Osteoblast (primary cell): Measurements from ENCODE around the gene DEFB129. TPM values are rescaled to one million over a fixed set of nuclear protein-coding genes. Genes with fewer than 3 reads are reported as not detected.

Source experiments
- DNase-seq: peaks from one replicate; pipeline ENCODE4 v3.0.0; 2011; ENCODE audit warnings: low spot score, mixed read lengths; ENCODE audit not compliant: insufficient read length; ENCODE audit errors: missing footprints
- H2AFZ ChIP-seq: 2 replicates; pipeline ENCODE4 v1.6.0; 2011; ENCODE audit warnings: mild to moderate bottlenecking, low read length
- H3K27ac ChIP-seq: 2 replicates; pipeline ENCODE4 v1.5.1; 2011; ENCODE audit warnings: mild to moderate bottlenecking, low read depth, low read length, moderate library complexity
- H3K27me3 ChIP-seq: 2 replicates; pipeline ENCODE4 v1.6.0; 2012; ENCODE audit warnings: mild to moderate bottlenecking, control low read depth, inconsistent platforms, low read length, moderate library complexity; ENCODE audit not compliant: insufficient read depth
- H3K36me3 ChIP-seq: 2 replicates; pipeline ENCODE4 v1.5.1; 2011; ENCODE audit warnings: mild to moderate bottlenecking, low read length, control low read depth, moderate library complexity; ENCODE audit not compliant: insufficient read depth
- H3K4me1 ChIP-seq: 2 replicates; pipeline ENCODE4 v1.5.1; 2011; ENCODE audit warnings: mild to moderate bottlenecking, low read length, control low read depth, moderate library complexity; ENCODE audit not compliant: insufficient read depth
- H3K4me2 ChIP-seq: 2 replicates; pipeline ENCODE4 v1.6.0; 2011; ENCODE audit warnings: mild to moderate bottlenecking, low read length; ENCODE audit not compliant: insufficient read depth
- H3K4me3 ChIP-seq: fragments of 200-600 bp; sonication (generic); 3 replicates; pipeline ENCODE4 v1.5.1; 2012; ENCODE audit warnings: mild to moderate bottlenecking, low read length, inconsistent platforms; ENCODE audit not compliant: insufficient read depth
- H3K79me2 ChIP-seq: 2 replicates; pipeline ENCODE4 v1.6.0; 2012; ENCODE audit warnings: mild to moderate bottlenecking, low read length, control low read depth, inconsistent platforms; ENCODE audit not compliant: insufficient read depth
- H3K9me3 ChIP-seq: 2 replicates; pipeline ENCODE4 v1.5.1; 2011; ENCODE audit warnings: low read depth, low read length, control low read depth
- H4K20me1 ChIP-seq: 2 replicates; pipeline ENCODE4 v1.6.0; 2012; ENCODE audit warnings: mild to moderate bottlenecking, low read length, control low read depth; ENCODE audit not compliant: insufficient read depth
- CTCF ChIP-seq: IDR thresholded peaks from 2 replicates; pipeline ENCODE4 v1.5.1; 2011; ENCODE audit warnings: mild to moderate bottlenecking, low read depth, low read length, moderate library complexity; ENCODE audit errors: extremely low read depth
- total RNA-seq: library from RNA; depleted of rRNA; stranded (reverse); fragments of >200 nt; gene quantifications from 2 replicates; pipeline ENCODE4 v1.2.3, GENCODE V29; 2012

Gene DEFB129
- total RNA-seq, 1 donor, result not detected

GRCh38 chr20:235891-236290 is 8.8 kb downstream of the DEFB129 start:
- peaks cover 3% of the 10 kb centered on the region for H3K27me3 ChIP-seq
- no peaks in the 10 kb centered on the region for H3K9me3 ChIP-seq
- peak; percentile 14 for TF ChIP-seq CTCF
- no peaks in the 10 kb centered on the region for H3K79me2 ChIP-seq
- H2AFZ ChIP-seq, result no peak overlapping the region
- H3K27ac ChIP-seq, result no peak overlapping the region
- H3K4me3 ChIP-seq, result no peak overlapping the region
- no peaks in the 10 kb centered on the region for H3K4me1 ChIP-seq
- H3K36me3 ChIP-seq, result no peaks in the 10 kb centered on the region
- H3K4me2 ChIP-seq, result no peak overlapping the region
- no peaks in the 10 kb centered on the region for H4K20me1 ChIP-seq
- peak; percentile 29 for DNase-seq

GRCh38 chr20:237489-237888 is 10.4 kb downstream of the DEFB129 start:
- DNase-seq, result no peak
- Histone ChIP-seq H3K36me3 (no peaks in the 10 kb centered on the region), H3K9me3 (no peaks in the 10 kb centered on the region), H2AFZ (no peak overlapping the region), H3K79me2 (no peaks in the 10 kb centered on the region), H3K27ac (no peak overlapping the region), H3K4me2 (peak overlapping the region; percentile 9), H4K20me1 (no peaks in the 10 kb centered on the region), H3K4me3 (no peak overlapping the region), H3K4me1 (no peaks in the 10 kb centered on the region), H3K27me3 (peaks cover 3% of the 10 kb centered on the region)
- TF ChIP-seq CTCF, result no peak

GRCh38 chr20:237929-238328 is 10.9 kb downstream of the DEFB129 start:
- Histone ChIP-seq H3K79me2 (no peaks in the 10 kb centered on the region), H3K4me3 (no peak overlapping the region), H3K4me1 (no peaks in the 10 kb centered on the region), H3K9me3 (no peaks in the 10 kb centered on the region), H3K27me3 (peaks cover 3% of the 10 kb centered on the region), H3K36me3 (no peaks in the 10 kb centered on the region), H3K4me2 (peak overlapping the region; percentile 9), H2AFZ (no peak overlapping the region), H3K27ac (no peak overlapping the region), H4K20me1 (no peaks in the 10 kb centered on the region)
- no peak for DNase-seq
- TF ChIP-seq CTCF, result no peak

GRCh38 chr20:242905-243304 is 15.8 kb downstream of the DEFB129 start:
- Histone ChIP-seq H3K36me3 (no peaks in the 10 kb centered on the region), H3K4me2 (no peak overlapping the region), H3K27ac (no peak overlapping the region), H3K27me3 (peaks cover 3% of the 10 kb centered on the region), H3K4me3 (no peak overlapping the region), H3K4me1 (no peaks in the 10 kb centered on the region), H3K9me3 (no peaks in the 10 kb centered on the region), H2AFZ (no peak overlapping the region), H4K20me1 (no peaks in the 10 kb centered on the region), H3K79me2 (no peaks in the 10 kb centered on the region)
- TF ChIP-seq CTCF, result no peak
- DNase-seq, result no peak
